ENCODE results near the gene RC3H2.

Gene RC3H2

GRCh38 chr9:122808141-122808540 is 97.0 kb downstream of the RC3H2 start:
- DNase-seq (ENCODE audit: low read depth) = no peak

- no peak for DNase-seq (ENCODE audit: low read depth)
Measured at GRCh38 chr9:122807271-122807900, 97.8 kb downstream of the RC3H2 start.

GRCh38 chr9:122806661-122807060 is 98.5 kb downstream of the RC3H2 start:
- DNase-seq (ENCODE audit: low read depth) = no peak

GRCh38 chr9:122800066-122801060 is 104.8 kb downstream of the RC3H2 start, which contains the start of gene OR1K1:
OR1K1 (plus strand) TSS chr9:122800123; CDS start chr9:122800123, 0 bp downstream.
- DNase-seq (ENCODE audit: low read depth) = no peak

- DNase-seq (ENCODE audit: low read depth) = no peak
Measured at GRCh38 chr9:122797316-122798063, 107.7 kb downstream of the RC3H2 start.
